ENCODE data around the gene CBLIF.
A peak's percentile ranks its signal among the peaks of the same experiment; 100 is the strongest.
"Not testable (repeated sequence)": the region's sequence is repeated elsewhere in the genome, so short reads cannot be mapped to it uniquely, and the experiment has no call there.

Gene CBLIF

DNA sequence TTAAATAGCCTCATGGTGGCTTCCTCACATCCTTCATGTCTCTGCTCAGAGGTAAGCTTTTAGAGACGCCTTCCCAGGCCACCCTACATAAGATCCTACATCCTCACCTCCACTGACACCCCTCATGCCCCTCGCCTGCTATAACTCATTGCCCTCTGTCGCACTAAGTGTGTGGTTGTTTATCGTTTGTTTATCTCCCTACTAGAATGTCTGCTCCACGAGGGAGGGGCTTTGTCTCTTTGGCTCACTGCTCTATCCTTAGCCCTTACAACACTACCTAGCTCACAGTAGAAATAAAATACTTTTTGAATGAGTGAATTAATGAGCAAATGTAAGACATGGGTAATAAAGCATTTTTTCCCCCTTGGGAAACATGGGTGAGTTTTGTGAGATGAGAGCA is 1.3 kb upstream of the CBLIF start:
- DNase-seq, result no peak

DNA sequence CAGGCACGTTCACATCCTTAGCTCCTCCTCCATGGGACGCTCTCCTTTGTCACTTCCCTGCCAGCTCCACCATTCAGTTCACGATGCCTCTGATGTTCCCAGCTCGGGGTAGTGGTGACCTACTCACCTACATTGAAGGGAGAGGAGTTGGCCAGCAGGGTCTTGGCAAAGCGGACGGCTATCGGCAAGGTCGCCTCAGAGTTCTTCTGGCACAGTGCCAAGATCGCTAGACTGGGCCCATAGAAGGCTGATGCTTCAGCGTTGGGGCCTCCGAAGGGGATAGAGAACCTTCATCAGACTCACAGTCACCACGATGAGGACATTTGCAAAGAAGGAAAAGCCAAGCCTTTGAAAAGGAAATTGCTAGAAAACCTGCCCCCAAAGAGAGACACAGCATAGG is 3.0 kb downstream of the CBLIF start:
- no peak for DNase-seq

DNA sequence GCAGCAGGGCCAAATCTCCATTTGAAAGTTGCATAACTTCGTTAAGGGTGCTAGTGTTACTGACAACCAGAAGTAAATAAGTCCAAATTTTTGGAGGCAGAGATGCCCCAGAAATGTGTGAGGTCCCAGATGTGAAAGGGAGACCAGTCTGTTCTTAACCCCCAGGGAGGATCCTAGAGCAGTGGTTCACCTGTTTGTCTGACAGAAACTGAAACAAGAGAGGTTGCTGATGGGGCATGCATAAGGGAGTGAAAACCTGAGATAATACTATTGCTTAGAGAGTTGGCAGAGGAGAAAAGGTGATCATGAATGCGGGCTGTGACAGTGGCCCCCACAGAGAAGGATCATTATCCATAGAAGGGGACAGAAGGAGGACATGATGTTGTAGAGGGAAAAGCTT is 3.8 kb downstream of the CBLIF start:
- DNase-seq, result no peak

DNA sequence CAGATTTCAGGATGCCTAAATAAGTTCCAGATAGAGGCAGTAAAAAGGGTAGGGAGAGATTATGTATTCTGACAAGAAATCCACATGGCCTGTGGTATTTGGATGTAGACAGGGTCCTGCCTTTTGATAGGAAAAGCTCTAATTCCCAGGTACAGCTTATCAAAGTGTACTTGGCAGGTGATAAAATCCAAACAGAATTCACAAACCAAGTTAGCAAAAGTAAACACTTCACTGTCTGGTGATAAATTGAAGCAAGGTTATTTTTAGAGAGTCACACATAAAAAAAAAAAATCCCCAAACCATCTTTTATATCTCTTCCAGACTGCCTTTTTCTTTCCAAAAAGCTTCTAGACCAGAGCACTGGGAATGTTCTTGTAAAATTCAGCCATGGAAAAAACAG is 5.7 kb downstream of the CBLIF start:
- no peak for DNase-seq

DNA sequence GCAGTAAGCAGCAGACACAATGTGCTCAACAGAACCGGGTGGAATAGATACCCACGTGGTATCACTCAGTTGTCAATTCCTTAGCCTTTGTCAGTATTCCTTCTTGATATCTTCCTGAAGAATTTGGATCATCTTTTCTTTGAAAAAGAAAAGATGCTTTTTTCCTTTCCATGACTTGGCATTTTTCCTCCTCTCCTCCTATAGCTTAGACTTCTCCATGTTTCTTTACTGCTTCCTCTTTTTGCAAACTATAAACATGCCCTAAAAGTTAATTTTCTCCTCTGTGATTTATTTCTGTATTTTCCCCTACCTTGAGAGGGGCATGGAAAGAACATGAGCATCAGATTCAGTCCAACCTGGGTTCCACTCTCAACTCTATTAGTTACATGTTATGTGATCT is 11.7 kb downstream of the CBLIF start:
- no peak for DNase-seq

DNA sequence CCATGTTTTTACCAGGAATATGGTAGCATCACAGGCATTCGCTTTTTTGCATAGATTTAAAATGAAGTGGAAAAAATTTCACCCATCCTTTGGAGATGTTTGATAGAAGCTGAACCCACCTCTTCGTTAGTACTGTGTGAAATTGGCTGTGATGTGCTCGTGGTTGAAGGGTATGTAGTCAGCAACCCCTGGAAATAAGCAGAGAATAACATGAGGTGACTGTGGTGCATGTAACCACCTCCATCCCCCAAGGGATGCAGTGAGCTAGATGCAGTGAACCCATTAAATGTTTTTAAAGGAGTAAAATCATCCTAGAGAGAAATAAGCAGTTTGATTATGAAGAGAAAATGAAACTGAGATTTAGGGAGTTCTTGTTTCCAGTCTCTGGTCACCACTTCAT is 15.9 kb downstream of the CBLIF start:
- DNase-seq, result no peak

DNA sequence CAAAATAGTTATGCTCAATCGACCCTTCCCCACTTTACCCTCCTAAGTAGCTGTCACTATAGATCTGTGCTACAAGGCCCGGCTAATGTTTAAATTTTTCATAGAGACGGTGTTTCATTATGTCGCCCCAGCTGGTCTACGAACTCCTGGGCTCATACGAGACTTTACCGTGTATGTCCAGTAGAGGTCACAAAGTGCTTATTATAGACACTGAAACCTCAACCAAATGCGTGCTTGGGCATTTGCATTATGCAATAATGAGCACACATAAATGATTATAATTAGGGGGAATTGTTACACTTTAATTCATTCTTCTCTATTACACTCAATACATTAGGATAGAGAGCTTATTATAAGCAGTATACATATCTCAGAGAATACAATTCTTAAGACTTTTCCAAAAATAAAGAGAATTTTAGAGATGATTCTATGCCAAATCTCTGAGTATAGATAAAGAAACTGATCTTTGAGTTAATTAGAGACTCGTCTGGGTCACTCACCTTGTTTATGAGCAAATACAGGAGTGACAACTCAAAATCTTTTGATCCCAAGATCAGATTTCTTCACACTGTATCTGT is 22.2 kb downstream of the CBLIF start:
- no peak for DNase-seq

DNA sequence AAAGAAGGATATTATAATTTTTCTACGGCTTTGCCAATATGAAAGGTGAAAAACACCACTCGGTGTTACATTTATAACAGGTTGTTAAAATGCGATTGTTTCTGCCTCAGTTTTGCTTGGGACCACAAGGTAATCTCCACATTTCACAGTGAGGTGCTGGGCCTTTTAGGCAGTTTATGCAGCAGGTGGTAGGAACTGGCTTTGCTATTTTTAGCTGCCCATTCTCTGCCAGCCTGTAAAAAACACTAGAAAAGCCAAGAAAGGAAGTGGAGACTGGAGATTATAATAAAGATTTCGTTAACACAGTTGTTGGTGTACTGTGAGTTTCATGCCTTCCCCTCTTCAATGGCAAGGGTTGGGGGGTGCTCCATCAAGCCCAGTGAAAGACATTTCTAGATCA is 26.7 kb downstream of the CBLIF start:
- no peak for DNase-seq

DNA sequence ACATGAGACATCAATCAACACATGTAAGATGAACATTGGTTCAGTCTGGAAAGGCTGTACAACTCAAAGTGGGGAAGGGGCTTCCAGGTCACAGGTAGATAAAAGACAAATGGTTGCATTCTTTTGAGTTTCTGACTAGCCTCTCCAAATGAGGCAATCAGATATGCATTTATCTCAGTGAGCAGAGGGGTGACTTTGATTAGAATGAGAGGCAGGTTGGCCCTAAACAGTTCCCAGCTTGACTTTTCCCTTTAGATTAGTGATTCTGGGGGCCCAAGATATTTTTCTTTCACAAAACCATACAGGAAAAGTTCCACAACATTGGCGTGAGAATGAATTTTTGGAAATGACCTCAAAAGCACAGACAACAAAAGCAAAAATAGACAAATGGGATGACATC is 28.9 kb downstream of the CBLIF start:
- DNase-seq, result not testable (repeated sequence)

DNA sequence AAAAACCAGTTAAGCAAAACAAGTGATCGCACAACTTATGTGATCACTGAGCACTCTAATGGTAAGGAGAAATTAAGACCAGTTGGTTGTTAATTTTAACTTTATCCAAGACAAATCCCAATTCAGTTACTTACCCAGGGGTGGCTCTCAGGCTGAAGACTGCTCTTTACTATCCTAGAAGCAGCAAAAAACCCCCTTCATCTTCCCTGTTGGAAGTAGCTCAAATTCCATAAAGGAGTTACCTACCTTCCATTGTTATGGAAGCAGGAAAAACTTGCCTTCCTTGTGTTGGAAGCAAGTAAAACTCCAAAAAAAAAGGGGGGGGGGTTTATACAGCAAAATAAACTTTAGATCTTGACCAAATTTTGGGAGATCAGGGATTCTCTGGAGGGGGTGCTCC is 29.5 kb downstream of the CBLIF start:
- DNase-seq, result no peak

DNA sequence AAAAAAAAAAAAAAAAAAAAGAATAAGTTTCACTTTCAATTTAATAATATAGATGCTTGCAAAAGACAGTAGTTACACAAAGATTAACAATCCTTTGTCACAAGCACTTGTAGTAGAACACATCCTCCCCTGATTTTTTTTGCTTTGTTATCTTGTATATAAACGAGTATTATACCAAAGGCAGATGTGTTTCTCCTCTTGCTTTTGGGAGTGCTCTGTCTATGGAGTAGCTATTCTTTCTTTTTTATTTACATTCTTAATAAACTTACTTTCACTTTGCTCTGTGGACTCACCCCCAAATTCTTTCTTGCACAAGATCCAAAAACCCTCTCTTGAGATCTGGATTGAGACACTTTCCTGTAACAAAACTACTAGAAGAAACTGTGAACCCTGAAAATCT is 31.3 kb downstream of the CBLIF start:
- DNase-seq, result no peak

DNA sequence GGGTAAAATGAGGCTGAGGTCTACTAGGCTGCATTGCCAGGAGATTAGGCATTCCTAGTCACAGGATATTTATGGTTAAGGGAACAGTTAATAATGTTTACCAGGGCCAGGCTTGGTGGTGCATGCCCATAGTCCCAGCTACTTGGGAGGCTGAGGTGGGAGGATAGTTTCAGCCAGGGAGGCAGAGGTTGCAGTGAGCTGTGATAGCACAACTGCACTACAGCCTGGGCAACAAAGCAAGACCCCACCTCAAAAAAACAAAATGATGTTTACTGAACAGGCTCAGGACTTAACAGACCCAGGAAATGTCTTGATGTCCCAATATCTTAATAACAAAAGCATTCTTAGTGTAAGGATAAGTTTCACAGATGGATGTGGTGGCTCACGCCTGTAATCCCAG is 31.9 kb downstream of the CBLIF start:
- no peak for DNase-seq

DNA sequence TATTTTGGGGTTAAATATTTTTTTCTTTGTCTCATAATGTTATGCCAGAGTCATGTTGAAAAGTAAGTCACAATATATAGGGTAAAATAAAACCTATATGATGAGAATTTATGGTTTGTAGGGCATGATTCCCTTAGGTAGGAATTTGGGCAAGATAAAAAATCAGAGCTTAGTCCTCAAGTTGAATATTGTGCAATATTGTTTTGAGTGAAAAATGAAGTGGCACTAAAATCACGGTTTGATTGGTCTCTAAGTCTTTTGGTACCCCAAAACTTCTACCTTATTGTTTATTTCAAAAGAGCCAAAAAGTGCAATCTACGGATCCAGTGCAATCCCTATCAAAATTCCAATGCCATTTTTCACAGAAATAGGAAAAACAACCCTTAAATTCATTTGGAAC is 33.1 kb downstream of the CBLIF start:
- no peak for DNase-seq

DNA sequence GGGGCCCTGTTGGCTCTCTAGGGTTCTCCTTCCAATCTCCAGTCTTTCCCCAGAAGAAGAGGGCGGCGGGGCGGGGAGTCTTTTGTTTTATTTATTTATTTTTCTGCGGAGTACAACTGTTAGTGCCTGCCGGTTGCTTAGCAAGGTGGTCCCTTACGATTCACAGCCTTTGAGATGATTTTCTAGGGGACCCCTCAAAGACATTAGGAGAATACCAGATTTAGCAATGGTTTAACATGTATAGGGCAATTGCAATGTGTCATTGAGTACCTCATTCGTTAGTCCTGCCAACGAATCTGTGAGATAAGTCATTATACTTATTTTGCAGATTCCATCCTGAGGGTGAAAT is 34.4 kb downstream of the CBLIF start:
- DNase-seq, result no peak

DNA sequence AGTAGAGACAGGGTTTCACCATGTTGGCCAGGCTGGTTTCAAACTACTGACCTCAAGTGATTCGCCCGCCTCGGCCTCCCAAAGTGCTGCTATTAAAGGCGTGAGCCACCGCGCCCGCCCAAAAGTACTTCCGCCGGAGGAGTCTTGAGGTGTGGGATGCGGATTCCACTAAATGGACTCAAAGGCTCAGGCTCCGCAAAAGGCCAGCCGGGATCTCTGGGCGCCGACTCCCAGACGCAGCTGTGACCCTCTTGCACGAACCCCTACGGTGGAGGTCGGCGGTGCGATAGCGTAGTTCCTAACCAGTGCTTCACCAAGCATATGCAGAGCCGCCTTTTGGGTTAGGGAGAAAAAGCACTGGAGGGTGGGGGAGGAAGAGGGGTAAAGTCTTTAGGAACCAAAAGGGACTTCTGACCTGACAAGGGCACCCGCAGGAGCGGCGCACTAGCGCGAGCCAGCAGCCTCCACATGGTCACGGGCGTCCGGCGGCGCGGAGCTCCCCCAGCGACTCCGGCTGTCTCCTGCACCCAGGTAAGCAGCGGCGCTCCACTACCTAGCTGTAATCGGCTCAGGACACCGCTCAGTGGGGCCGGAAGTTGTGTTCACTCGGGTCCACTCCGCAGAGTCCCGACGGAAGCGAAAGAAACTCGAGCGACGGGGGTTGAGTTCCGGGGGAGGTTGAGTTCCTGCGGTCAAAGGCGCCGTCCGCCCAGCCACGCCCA is 34.9 kb downstream of the CBLIF start, which contains the start of gene MRPL16:
Gene MRPL16, minus strand, starts transcription at position 590 of the 722 bp plus-strand sequence. Its CDS starts 120 bp downstream, at position 470.
- peak; percentile 86 for DNase-seq

DNA sequence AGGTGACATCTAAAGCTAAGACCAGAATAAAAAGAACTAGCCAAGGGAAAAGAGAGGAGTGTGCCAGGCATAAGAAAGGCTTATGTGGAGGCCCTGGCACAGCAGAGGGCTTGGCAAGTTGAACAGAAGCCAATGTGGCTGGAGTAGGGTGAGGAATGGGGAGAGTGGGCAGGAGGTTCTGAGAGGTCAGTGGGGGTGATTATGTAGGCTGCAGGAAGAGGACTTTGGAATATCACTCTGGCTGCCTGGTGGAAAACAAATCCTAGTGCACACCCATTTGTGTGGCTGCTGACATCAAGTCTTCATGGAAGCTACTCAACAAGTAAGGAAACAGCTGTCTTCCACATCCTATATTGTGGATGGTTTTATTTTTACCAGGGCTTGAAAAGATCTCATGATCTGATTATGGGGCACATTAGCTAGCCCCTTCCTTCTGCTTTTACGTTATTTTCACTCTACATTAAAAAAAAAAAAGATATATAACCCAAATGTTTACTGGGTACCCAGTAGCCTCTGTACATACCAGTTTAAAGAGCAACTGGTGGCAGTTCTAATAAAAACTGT is 38.2 kb downstream of the CBLIF start:
- DNase-seq, result no peak

DNA sequence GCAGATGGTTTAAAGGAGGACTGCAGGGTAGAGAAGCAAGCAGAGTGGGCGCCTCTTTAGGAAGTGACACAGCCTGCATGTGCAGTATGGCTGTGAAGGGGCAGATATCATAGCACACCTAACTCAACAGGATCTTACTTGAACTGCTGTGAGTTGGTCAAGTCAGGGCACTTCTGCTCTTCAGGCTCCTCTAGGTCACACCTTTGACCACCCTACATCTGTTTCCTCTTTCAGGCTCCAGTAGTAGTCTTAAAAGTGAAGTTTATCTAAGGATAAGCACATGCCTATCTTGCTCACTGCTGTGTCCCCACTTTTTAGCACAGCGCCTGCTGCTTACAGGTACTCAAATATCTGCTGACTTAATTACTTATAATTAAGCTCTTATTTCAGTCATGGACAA is 41.2 kb downstream of the CBLIF start:
- DNase-seq, result no peak

DNA sequence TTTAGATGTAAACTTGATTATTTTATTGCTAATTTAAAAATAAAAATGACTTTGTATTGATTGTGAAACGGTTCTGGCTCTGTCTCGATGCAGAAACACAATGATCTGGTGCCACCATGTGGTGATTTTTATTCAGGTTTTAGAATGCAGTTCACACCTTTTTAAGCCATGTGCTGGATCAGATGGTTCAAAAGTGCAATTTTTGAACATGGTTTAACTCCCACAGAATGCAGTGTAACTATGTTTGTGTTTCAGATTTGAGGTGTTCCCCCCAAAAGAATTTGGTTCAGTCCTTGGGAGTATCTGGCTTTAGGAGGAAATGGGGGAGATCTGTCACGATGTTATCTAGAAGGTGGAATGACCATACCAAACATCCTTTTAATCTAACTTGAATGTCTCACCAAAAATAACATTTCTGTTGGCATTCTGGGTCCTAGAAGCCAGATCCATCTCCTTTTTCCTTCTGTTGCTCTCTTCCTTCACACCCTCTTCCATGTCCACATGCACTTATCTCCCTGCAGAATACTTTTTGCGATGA is 42.6 kb downstream of the CBLIF start:
- DNase-seq, result no peak

DNA sequence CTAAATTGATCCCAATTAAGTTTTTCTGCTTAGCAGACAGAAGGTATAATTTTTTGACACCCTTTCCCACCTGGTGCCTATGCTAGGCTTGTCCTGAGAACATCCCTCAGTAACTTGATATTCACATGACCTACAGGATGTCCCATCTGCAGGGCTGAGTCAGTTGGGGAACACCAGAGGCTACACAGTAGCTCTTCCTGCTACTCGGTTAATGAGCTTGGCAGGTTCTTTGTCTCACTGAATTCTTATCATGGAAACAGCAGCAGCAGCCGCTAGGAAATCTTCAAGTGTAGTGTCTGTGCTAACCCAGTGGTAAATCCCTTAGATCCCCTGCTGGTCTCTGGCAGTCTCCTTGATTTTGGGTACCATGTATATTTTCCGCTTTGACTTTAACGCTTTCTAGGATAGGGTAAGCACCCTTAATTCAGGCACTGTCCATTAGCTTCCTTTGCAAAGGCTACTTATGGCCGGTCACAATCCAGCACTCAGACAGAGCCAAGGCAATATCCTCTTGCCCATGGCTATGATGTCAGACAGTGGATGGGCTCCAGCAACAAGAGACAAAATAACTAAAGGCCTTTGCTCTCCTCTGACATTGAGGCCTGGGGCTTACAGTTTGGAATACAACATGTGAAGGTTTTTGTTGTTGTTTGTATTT is 43.2 kb downstream of the CBLIF start:
- DNase-seq, result no peak

DNA sequence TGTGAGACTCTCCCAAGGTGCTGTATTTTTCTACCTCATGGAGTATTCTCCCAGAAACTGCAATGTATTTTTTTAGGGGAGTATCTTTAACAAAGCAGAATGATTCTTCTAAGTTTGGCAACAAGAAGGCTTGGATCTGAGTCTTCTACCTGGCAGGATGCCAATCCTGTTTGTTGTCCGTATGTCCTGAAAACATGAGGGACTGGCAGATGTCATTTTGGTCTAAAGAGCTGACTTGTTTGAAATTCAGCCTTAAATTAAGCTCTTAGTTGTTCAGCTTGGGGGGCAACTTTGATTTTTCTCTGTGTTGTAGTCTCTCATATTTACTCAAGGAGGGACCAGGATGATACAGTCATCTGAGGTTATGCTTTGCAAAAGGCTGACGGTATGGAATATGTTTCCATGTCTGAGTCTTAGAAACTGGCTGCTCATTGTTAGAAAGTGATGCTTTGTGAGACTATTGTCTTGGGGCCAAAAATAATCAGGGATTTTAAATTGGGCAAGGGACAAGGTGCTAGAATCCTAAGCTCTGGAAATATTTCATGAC is 44.1 kb downstream of the CBLIF start:
- no peak for DNase-seq

DNA sequence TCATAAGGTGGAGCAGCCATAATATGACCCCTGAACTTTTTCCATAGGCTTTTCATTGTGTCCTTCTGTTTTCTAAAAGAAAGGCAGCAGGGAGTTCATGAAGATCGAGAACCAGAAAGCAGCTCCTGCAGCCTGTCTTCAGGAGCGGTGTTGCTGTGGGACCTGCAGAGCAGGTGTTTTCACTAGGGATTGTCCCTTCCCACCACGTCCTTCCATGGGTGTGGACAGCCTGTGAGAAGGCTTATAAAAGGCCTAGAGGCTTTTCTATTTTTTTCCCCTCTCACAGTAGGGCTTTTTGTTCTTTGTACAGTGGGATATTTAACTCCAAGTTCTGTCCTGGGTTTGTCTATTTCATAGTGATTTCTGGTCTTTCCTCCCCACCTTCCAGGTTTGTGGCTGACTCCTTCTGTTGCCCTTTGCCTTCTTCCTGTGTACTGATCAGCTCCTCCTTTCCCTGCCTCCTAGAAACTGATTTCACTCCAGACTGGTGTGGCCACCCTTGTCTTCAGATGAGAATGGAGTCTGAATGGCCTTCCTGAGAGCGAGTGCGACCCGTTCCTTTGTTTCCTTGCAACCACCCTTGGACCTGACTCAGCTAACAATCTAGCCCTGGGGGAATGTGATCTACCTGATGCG is 44.8 kb downstream of the CBLIF start:
- no peak for DNase-seq

DNA sequence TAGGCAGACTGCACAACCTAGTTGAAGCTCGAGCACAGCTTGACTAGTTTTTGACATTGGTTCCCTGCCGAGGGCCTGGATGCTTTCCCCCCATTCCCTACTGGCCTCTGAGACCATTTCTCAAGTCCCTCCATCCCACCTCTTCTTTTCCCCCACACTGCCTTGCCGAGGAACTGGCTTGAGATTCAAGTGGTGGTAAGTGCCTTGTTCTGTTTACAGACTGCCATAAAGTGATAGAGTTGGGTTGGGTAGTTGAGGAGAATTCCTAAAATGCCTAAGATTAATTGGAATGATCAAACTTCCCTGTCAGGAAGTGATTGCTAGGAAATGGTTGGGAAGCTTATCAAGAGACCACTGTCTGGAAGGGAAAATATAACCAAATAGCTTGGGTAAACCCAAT is 50.9 kb downstream of the CBLIF start:
- no peak for DNase-seq

DNA sequence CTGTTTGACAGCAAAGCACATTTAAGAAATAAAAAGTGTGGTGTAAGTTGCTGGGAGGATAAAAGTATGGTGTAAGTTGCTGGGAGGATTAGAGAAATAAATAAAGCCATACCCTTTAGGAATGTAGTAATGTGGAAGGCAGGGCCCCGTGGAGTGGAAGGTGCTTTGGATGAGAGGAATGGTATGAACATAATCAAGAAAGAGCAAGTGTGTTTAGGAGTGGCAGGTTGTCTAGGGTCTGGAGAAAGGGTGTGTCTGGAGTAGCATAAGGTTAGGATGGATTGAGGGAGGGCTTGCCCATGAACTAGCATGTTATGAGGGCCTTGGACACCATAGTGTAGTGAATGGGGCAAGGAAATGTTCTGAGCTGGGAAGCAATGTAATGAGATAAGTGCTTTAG is 52.8 kb downstream of the CBLIF start:
- DNase-seq, result no peak
